NT2/D1 (cell line): Measurements from ENCODE around the gene FAM25G.
"Not testable (repeated sequence)": the region's sequence is repeated elsewhere in the genome, so short reads cannot be mapped to it uniquely, and the experiment has no call there.

Source experiments
- YY1 ChIP-seq: IDR thresholded peaks from 2 replicates; pipeline ENCODE4 v1.6.1; 2011; ENCODE audit not compliant: insufficient read length, insufficient read depth
- ZNF274 ChIP-seq: IDR thresholded peaks from 2 replicates; pipeline ENCODE4 v1.6.1; 2011; ENCODE audit warnings: mild to moderate bottlenecking, low read depth, low read length

- not testable (repeated sequence) for TF ChIP-seq ZNF274, YY1
Measured at GRCh38 chr10:47489630-47490029, 1.9 kb downstream of the FAM25G start.
